Natural killer cell (primary cell): ENCODE results near the gene ZIK1. TPM values are rescaled to one million over a fixed set of nuclear protein-coding genes. Genes with fewer than 3 reads are reported as not detected.

Experiments used
- ATAC-seq, 3 donors: fragments of 150-1000 bp in 2 of 3; fragments of 200-7000 bp in 1 of 3; cut with Tn5 transposase; 1 replicate in 1 of 3; 2 replicates in 2 of 3; pipeline ENCODE4 v1.10.0; 2021; ENCODE audit warnings: mild to moderate bottlenecking in 2 of 3, moderate library complexity in 2 of 3
- DNase-seq, 2 donors: peaks; one replicate each; pipeline versions ENCODE4 v3.0.0 to v3.0.0-alpha.2; 2013 to 2021; ENCODE audit warnings: mixed read lengths in 1 of 2
- H3K27ac ChIP-seq: one replicate; pipeline ENCODE4 v1.5.1; 2013; ENCODE audit warnings: mild to moderate bottlenecking, low read length
- H3K27me3 ChIP-seq: one replicate; pipeline ENCODE4 v1.6.1; 2013; ENCODE audit warnings: low read length; ENCODE audit not compliant: control insufficient read depth, insufficient read depth
- H3K36me3 ChIP-seq: one replicate; pipeline ENCODE4 v1.6.1; 2013; ENCODE audit warnings: low read length; ENCODE audit not compliant: control insufficient read depth, insufficient read depth
- H3K4me1 ChIP-seq: one replicate; pipeline ENCODE4 v1.6.1; 2013; ENCODE audit warnings: low read length; ENCODE audit not compliant: control insufficient read depth, insufficient read depth
- H3K4me3 ChIP-seq: one replicate; pipeline ENCODE4 v1.5.1; 2013; ENCODE audit warnings: low read length
- H3K9me3 ChIP-seq: one replicate; pipeline ENCODE4 v1.6.1; 2013; ENCODE audit warnings: low read length; ENCODE audit not compliant: control insufficient read depth, insufficient read depth
- H3K27ac Mint-ChIP-seq, 2 donors: one replicate each; pipeline ENCODE4 v1.8.0; 2022; ENCODE audit warnings: mild to moderate bottlenecking in 2 of 2, mixed read lengths in 2 of 2, moderate library complexity in 1 of 2
- H3K27me3 Mint-ChIP-seq, 2 donors: one replicate each; pipeline ENCODE4 v1.8.0; 2022; ENCODE audit warnings: low read depth in 2 of 2, mixed read lengths in 2 of 2
- H3K36me3 Mint-ChIP-seq: one replicate; pipeline ENCODE4 v1.8.0; 2022; ENCODE audit warnings: mixed read lengths
- H3K4me1 Mint-ChIP-seq, 2 donors: one replicate each; pipeline ENCODE4 v1.8.0; 2022; ENCODE audit warnings: mixed read lengths in 2 of 2
- H3K4me3 Mint-ChIP-seq: one replicate; pipeline ENCODE4 v1.8.0; 2022; ENCODE audit warnings: mild to moderate bottlenecking, moderate library complexity, mixed read lengths
- H3K9me3 Mint-ChIP-seq, 2 donors: one replicate each; pipeline ENCODE4 v1.8.0; 2022; ENCODE audit warnings: mixed read lengths in 2 of 2
- WGBS: methylation state at CpG from one replicate; pipeline ENCODE4 v1.1.7; 2013; ENCODE audit warnings: missing lambda C conversion rate; ENCODE audit not compliant: insufficient coverage; 5-methylcytosine and 5-hydroxymethylcytosine counted together
- intact Hi-C: fragments of 100-400 bp; cut with micrococcal nuclease; formaldehyde crosslinking; loops from one replicate; pipeline ENCODE4 v1.14.2; 2022
- total RNA-seq, 4 donors: library from RNA; stranded (reverse); fragments of 120-200 nt in 1 of 4; gene quantifications; one replicate each; pipeline versions ENCODE4 v1.2.3 to v1.2.4, GENCODE V29; 2013 to 2022
- TF ChIP-seq, protein P1 (sequence below): fragments of 200-600 bp; IDR thresholded peaks from one replicate; pipeline ENCODE4 v1.8.0; 2022; ENCODE audit warnings: antibody characterized with exemption

Gene ZIK1
- total RNA-seq, 3 donors from 2014 or later (not counting 1 experiment from before 2014, with no cell fraction given) = 2.7 to 8.2 (median 6.5) TPM

DNA sequence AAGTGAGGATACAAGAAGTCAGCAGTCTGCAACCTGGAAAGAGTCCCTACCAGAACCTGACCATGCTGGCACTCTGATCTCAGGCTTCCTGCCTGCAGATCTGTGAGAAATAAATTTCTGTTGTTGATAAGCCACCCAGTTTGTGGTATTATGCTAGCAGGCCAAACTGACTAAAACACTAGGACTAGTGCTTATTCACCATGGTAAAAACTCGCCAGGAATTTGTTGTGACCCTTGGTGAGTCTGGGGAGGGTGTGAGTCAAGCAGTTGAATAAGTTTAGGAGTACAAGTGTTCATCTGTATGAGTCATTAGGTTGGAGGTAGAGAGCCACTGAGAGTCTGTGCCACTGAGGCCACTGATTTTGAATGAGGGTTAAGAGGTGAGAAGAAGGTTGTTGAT lies 3.6 kb downstream of the ZIK1 start:
- H3K27ac Mint-ChIP-seq = no peak overlapping the region
- peaks cover 17% of the 10 kb centered on the region for H3K4me1 ChIP-seq
- DNase-seq = no peak
- H3K36me3 Mint-ChIP-seq = peaks cover 67% of the 10 kb centered on the region
- TF ChIP-seq, protein P1, sequence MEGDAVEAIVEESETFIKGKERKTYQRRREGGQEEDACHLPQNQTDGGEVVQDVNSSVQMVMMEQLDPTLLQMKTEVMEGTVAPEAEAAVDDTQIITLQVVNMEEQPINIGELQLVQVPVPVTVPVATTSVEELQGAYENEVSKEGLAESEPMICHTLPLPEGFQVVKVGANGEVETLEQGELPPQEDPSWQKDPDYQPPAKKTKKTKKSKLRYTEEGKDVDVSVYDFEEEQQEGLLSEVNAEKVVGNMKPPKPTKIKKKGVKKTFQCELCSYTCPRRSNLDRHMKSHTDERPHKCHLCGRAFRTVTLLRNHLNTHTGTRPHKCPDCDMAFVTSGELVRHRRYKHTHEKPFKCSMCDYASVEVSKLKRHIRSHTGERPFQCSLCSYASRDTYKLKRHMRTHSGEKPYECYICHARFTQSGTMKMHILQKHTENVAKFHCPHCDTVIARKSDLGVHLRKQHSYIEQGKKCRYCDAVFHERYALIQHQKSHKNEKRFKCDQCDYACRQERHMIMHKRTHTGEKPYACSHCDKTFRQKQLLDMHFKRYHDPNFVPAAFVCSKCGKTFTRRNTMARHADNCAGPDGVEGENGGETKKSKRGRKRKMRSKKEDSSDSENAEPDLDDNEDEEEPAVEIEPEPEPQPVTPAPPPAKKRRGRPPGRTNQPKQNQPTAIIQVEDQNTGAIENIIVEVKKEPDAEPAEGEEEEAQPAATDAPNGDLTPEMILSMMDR = no peak
- H3K4me1 Mint-ChIP-seq = peaks cover 16 to 23% of the 10 kb centered on the region in 2 donors
- intact Hi-C loops = no loop called here
- H3K36me3 ChIP-seq = peaks cover 24% of the 10 kb centered on the region
- H3K27ac ChIP-seq = no peak overlapping the region
- WGBS = 100% methylated on average over 1 of the region's 1 CpG
- H3K27me3 Mint-ChIP-seq = no peaks in the 10 kb centered on the region
- H3K9me3 ChIP-seq = peaks cover 71% of the 10 kb centered on the region
- H3K4me3 Mint-ChIP-seq = no peak overlapping the region
- no peaks in the 10 kb centered on the region for H3K27me3 ChIP-seq
- ATAC-seq = no peak
- no peak overlapping the region for H3K4me3 ChIP-seq
- peaks cover 17 to 37% of the 10 kb centered on the region in 2 donors for H3K9me3 Mint-ChIP-seq

DNA sequence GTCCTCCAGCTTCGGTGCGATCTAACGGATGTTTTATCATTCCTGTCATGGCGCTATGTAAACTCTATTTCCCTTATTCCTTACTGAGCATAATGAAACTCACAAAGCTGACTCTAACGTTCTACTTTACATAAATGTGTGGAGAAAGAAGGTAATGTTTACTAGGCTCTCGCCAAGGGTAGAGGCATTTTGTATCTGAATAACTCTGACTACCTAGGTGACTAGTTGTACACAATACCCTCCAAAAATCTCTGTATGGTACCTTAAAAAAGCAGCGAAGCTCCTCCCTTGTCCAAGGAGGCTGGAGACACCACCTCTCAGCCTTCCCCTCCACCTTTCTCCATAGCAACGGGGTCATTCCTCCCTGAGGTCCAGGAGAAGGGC lies 15.4 kb downstream of the ZIK1 start:
- intact Hi-C loops = loop anchor here (1.0 kb wide), 1 partner anchor 15 kb away; the partner anchor contains the start of gene ZIK1
- Histone ChIP-seq H3K36me3 (peaks cover 2% of the 10 kb centered on the region), H3K9me3 (peaks cover 16% of the 10 kb centered on the region), H3K27me3 (peaks cover 3% of the 10 kb centered on the region), H3K27ac (peak overlapping the region; percentile 24), H3K4me1 (peaks cover 15% of the 10 kb centered on the region), H3K4me3 (peak overlapping the region; percentile 63)
- peak overlapping the region; percentile 74 to 78 for H3K27ac Mint-ChIP-seq
- peaks cover 21% of the 10 kb centered on the region for H3K36me3 Mint-ChIP-seq
- peak overlapping the region; percentile 84 for H3K4me3 Mint-ChIP-seq
- H3K4me1 Mint-ChIP-seq = peaks cover 22 to 23% of the 10 kb centered on the region in 2 donors
- no peak for ATAC-seq
- no peak for DNase-seq
- peaks cover 11 to 19% of the 10 kb centered on the region in 2 donors for H3K9me3 Mint-ChIP-seq
- peaks cover 3 to 8% of the 10 kb centered on the region in 2 donors for H3K27me3 Mint-ChIP-seq
- WGBS = 66% methylated on average over 6 of the region's 8 CpGs
- TF ChIP-seq, protein P1 = no peak

DNA sequence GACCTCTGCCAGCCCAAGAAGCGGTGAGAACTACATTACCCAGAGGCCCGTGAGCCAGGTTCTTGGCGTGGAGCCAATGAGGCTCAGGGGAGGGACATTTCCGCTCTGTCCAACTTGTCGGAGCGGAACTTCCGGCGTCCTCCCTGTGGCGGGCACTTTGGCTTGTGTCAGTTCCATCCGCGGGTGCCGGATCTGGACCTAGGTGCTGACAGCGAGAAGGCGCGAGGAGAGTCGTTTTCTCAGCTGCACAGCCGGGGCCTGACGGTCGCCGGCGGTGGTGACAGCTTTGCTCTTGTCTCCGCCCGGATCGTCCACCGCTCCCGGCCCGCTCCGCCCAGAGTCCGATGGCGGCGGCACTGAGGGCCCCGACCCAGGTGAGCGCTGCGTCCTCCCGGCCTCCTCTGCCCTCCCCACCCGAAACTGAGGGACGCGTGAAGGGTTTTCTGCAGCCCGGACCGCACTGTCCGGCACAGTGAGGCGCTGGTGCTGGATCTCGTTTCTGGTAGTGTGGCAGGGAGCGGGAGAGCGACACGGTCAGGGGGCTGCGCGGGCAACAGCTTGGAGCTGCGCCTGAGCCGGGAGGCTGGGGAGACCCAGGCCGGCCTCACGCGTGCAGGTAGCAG lies 15.9 kb downstream of the ZIK1 start, which contains the start of gene ZNF530:
Gene ZNF530, plus strand, starts transcription at position 125 of the 623 bp plus-strand sequence. CDS start 4,461 bp downstream, outside the sequence.
- intact Hi-C loops = loop anchor here (1.0 kb wide), 1 partner anchor 16 kb away; the partner anchor contains the start of gene ZIK1
- peak within 1 kb of the TSS; percentile 74 to 78 for H3K27ac Mint-ChIP-seq
- ATAC-seq = peak; percentile 88 to 99 (median 97)
- TF ChIP-seq, protein P1 = no peak
- H3K36me3 Mint-ChIP-seq = peaks cover 25% of the 10 kb centered on the region
- Histone ChIP-seq H3K27ac (peak within 1 kb of the TSS; percentile 24), H3K4me1 (peaks cover 15% of the 10 kb centered on the region), H3K27me3 (peaks cover 3% of the 10 kb centered on the region), H3K36me3 (peaks cover 5% of the 10 kb centered on the region), H3K4me3 (peak within 1 kb of the TSS; percentile 63), H3K9me3 (peaks cover 19% of the 10 kb centered on the region)
- peaks cover 3 to 8% of the 10 kb centered on the region in 2 donors for H3K27me3 Mint-ChIP-seq
- peaks cover 22 to 23% of the 10 kb centered on the region in 2 donors for H3K4me1 Mint-ChIP-seq
- DNase-seq = peak; percentile 78 to 91
- H3K9me3 Mint-ChIP-seq = peaks cover 11 to 20% of the 10 kb centered on the region in 2 donors
- under 1% methylated on average over 53 of the region's 53 CpGs for WGBS
- peak within 1 kb of the TSS; percentile 84 for H3K4me3 Mint-ChIP-seq
